Endothelial cell of hepatic sinusoid (primary cell): Measurements from ENCODE around the gene DNAJC30.

Source experiments
- in situ Hi-C: cut with HindIII; loops from 2 replicates; pipeline ENCODE4 v1.10.0; 2017; ENCODE audit warnings: low sequenced_read_pairs

The DNAJC30 gene

GRCh38 chr7:73650524-73650923, 32.7 kb downstream of the DNAJC30 start:
- in situ Hi-C loops = no loop called here

DNA sequence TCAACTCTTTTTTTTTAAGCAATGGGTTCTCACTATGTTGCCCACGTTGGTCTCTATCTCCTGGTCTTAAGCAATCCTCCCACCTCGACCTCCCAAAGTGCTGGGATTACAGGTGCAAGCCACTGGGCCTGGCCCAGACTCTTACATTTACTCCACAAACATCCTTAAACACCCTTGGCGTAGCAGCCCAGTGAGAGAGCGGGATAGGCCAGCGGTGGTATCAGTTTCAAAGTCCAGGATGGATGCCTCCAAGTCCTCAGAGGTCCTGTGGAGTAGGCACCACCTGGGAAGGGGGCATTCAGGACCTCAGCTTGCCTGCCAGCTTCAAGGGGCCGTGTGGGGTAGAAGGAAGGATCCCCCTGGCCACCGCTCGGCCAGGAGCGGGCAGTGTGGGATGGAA, 33.7 kb downstream of the DNAJC30 start:
- in situ Hi-C loops = no loop called here

- in situ Hi-C loops = no loop called here
Measured at GRCh38 chr7:73648593-73649332, 34.5 kb downstream of the DNAJC30 start.

DNA sequence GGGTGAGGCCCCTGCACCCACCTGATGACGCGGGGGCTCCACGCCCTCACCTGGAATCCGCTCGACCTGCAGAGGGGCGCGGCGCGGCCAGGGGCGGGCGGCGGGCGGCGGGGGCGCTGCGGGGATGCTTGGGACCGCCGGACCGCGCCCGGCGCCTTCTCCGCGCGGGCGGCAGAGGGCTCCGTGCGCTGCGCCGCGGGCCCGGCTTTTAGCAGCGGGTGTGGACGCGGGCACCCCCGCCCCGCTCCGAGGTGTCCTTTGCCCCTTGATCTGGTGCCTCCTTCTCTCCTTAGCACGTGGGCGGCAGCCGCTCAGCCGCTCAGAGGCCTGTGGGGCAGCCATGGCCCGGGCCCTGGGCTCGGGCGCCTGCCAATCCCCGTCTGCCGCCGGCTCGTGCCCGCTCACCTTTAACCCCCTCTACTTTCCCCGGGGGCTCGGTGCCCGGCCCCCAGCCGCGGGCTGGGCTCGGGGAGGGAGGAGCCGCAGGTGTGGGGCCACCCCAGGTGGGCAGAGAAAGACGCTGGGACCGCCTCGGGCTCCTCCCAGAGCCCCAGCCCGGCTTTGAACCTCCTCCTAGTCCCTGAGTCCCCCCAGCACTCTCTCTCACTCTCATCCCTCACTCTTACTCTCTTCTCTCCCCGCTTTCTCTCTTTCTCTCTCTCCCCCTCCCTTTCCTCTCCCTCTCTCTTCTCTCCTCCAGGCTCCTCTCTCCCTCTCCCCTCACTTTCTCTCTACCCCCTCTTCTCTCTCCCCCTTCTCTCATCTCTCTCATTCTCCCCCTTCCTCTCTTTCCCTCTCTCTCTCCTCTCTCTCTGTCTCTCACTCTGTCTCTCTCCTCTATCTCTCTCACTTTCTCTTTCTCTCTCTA, 35.3 kb downstream of the DNAJC30 start:
- in situ Hi-C loops = no loop called here

DNA sequence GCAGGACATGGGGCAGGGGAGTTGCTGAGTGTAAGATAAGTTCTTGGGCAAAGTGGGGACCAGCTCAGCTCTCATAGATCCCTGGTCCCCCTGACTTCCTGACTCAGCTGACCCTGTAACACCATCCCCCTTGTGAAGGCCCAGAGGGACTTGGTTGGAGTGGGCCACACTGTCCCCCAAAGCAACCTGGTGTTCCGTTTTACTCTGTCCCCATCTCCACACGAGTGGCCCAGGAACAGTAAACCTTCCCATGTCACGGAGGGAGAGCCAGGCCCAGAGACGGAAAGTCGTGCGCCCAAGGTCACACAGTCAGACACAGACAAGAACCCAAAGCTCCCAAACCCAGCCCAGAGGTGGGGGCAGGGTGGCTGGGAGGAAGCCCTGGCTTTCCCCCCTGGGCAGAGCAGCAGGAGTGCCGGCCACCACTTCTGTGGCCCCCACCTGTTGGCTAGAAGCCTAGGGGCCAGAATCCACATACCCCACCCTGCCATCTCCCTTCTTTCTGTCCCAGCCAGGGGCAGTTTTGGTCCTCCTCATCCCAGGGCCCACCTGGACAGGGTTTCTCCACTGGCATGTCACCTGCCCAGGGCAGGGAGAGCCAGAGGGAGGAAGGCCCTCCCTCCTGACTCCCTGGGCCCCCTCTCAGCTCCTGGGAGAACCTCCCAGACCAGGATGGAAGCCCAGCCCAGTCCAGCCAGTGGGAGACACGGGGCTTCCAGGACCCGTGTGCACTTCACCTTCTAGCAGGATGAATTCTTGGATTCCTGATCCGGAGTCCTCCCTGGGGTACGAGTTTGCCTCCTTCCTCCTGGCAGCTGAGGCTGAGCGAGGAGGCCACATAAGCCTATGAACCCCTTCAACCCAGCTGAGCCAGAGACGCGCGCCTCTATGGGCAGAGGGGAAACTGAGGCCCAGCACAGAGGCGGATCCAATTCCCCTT, 36.2 kb downstream of the DNAJC30 start:
- in situ Hi-C loops = no loop called here

GRCh38 chr7:73645643-73646174, 37.5 kb downstream of the DNAJC30 start:
- in situ Hi-C loops = no loop called here

GRCh38 chr7:73644688-73645286, 38.5 kb downstream of the DNAJC30 start:
- in situ Hi-C loops = no loop called here

DNA sequence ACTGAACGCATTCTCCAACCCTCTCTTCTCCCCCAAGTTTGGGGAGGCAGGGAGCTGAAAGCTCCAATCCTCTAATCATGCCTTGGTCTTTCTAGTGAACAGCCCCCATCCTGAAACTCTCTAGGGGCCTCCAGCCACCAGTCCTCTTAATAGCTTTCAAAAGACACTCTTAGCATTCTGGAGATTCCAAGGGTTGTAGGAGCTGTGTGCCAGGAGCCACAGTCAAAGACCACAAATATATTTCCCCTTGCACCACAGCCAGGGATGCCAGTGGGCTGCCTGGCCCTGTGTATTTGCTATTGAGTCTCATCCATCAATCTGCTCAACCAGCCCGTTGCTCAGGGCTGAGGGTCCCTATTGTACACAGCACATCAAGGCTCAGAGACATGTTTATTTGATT, 40.4 kb downstream of the DNAJC30 start:
- in situ Hi-C loops = no loop called here

DNA sequence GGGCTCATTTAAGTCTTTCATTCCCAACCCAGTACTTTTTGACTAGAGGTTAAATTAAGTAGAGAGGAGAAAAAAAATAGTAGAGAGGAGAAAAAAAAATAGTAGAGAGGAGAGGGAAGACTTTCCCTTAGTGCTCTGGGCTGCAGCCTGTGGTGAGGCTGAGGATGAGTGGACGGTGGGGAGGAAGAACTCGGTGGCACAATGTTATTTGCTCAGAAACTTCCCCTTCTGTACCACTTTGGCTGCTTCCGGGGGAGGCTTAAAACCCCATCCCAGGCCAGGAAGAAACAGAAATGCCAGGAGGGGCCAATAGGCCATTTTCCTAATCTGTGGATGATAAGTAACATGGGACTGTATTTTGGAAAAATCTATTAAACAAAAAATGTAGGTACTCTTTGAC, 44.3 kb downstream of the DNAJC30 start:
- in situ Hi-C loops = no loop called here

- in situ Hi-C loops = no loop called here
Measured at GRCh38 chr7:73635428-73636200, 47.6 kb downstream of the DNAJC30 start.

- in situ Hi-C loops = no loop called here
Measured at GRCh38 chr7:73633844-73634243, 49.4 kb downstream of the DNAJC30 start.

DNA sequence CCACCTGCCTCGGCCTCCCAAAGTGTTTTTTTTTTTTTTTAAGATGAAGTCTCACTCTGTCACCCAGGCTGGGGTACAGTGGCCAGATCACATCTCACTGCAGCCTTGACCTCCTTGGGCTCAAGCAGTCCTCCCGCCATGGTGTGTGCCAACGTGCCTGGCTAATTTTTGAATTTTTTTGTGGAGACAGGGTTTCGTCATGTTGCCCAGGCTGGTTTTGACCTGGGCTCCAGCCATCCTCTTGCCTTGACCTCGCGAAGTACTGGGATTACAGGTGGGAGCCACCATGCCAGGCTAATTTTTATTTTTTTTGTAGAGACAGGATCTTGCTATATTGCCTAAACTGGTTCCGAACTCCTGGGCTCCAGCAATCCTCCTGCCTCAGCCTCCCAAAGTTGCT, 49.9 kb downstream of the DNAJC30 start:
- in situ Hi-C loops = no loop called here

- in situ Hi-C loops = no loop called here
Measured at GRCh38 chr7:73631558-73631957, 51.7 kb downstream of the DNAJC30 start.
